Muscle of back (tissue), 13 donors: ENCODE measurements around the gene SPR. TPM values are rescaled to one million over a fixed set of nuclear protein-coding genes. Genes with fewer than 3 reads are reported as not detected.
A peak's percentile ranks its signal among the peaks of the same experiment; 100 is the strongest.

Source experiments
- DNase-seq, 3 donors: peaks; one replicate each; pipeline versions ENCODE4 v3.0.0 to v3.0.0-alpha.2; 2013
- long read RNA-seq, 9 donors: transcript quantifications; one replicate each; lab custom pipeline, GENCODE V29; 2026
- polyA plus RNA-seq, 10 donors: library from polyadenylated mRNA; unstranded; fragments of 120-200 nt; gene quantifications; one replicate each; pipeline ENCODE4 v1.2.1, GENCODE V29; 2013; ENCODE audit not compliant: insufficient read length in 10 of 10

SPR gene
- polyA plus RNA-seq: 1 to 10 TPM; 2.7 to 4.8 (median 3.5) TPM
- long read RNA-seq, donor 1, partial matches to known transcripts: 0 of 3 reads
- long read RNA-seq, donor 1, other reads (novel, unspliced or antisense): 0 of 3 reads
- long read RNA-seq, donor 2, partial matches to known transcripts: 0 of 3 reads
- long read RNA-seq, donor 2, other reads (novel, unspliced or antisense): 0 of 3 reads
- long read RNA-seq, donor 3: 0 reads
- long read RNA-seq, donor 4, partial matches to known transcripts: 0 of 1 reads
- long read RNA-seq, donor 4, other reads (novel, unspliced or antisense): 0 of 1 reads
- long read RNA-seq, donor 5, partial matches to known transcripts: 0 of 1 reads
- long read RNA-seq, donor 5, other reads (novel, unspliced or antisense): 0 of 1 reads
- long read RNA-seq, donor 6, transcript SPR-201 (3 exons, 1,480 nt): major isoform, 5 of 5 reads
- long read RNA-seq, donor 6, partial matches to known transcripts: 0 of 5 reads
- long read RNA-seq, donor 6, other reads (novel, unspliced or antisense): 0 of 5 reads
- long read RNA-seq, donor 7: 0 reads
- long read RNA-seq, donor 8, partial matches to known transcripts: 0 of 1 reads
- long read RNA-seq, donor 8, other reads (novel, unspliced or antisense): 0 of 1 reads
- long read RNA-seq, donor 9: 0 reads

DNA sequence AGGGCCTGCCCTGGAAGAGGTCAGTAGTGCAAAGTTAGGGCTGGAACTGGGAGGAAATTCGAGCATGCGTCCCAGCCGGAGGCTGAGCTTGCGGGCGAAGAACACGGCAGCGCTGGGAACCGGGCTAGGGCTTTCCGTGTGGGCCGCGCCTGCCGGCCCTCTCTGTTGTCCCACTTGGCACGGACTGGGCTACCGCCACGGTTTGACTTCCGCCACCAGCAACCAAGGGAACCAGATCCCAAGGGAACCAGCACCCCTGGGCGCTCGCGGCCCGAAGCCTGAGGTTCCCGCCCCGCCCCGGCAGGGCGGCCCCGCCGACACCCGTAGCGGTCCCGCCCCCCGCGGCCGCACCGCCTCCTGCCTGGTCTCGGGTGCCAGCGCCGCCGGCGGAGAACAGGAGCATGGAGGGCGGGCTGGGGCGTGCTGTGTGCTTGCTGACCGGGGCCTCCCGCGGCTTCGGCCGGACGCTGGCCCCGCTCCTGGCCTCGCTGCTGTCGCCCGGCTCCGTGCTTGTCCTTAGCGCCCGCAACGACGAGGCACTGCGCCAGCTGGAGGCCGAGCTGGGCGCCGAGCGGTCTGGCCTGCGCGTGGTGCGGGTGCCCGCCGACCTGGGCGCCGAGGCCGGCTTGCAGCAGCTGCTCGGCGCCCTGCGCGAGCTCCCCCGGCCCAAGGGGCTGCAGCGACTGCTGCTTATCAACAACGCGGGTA is at the start of gene SPR:
TSS of gene SPR (plus strand) at position 377 of the 708 bp plus-strand sequence. CDS start at position 402, 25 bp downstream.
- peak; percentile 35 to 72 (median 51) for DNase-seq

DNA sequence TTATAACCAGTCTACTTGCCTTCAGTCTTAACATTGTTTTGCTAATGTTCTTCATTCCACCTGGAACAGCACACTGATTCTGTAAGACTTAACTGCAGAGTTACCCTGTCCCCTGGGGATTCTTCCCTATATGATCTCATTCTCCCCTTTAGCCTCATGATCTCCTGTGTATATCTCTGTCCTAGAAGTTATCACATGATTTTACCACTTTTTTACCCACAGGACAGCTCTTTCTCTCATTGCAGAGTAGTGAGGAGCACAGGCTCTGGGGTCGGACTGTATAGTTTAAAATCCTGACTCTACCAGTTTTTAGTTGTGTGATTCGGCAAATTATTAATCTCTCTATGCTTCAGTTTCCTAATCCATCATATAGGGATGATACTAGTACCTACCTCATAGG is 47.1 kb upstream of the SPR start:
- no peak for DNase-seq

DNA sequence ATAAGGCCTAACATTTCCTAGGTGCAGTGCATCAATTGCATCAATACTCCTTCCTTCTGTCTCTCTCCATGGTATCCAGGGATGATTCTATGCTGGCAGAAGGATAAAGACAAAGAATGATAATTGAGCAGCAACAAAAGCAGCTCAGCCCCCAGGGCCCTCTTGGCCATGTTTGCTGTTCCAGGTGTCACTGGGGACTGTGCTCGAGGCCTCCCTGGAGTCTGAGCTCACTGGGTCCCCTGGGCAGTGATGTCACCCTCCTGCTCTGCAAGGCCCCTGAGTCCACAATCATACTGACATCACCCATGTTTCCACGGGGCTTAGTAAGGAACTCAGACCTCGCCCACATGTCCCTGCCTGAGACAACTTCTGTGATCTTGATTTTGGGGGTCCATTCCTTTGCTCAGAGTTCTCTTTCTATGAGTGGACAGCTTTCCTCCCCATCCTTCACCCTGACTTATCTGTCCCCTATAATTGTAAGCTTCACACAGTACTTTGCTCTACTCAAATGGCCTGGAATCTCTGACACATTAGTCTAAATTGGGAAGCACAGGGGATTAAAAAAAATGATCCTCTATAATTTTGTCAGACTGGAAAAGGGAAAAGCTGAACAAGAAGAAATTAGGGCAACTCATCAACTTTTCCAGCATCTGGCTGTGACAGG is 45.6 kb upstream of the SPR start:
- DNase-seq: no peak

DNA sequence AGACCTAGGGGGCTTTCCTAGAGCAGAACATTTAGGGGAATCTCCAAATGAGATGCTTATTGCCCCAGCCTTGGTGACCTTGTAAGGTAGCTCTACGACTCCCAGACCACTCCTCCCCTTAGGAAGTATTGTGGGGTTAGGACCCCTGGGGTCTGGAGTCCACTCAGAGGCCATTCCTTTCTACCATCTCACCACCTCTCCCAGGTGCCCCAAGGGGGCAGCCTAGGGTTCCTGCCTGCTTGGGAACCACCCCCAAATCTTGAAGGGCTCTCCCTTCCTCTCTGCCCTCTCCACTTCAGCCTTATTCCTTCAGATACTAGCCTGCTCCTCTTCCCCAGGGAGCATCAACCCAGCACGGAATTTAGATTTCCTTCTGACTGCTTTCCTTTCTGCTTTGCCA is 43.9 kb upstream of the SPR start:
- no peak for DNase-seq

DNA sequence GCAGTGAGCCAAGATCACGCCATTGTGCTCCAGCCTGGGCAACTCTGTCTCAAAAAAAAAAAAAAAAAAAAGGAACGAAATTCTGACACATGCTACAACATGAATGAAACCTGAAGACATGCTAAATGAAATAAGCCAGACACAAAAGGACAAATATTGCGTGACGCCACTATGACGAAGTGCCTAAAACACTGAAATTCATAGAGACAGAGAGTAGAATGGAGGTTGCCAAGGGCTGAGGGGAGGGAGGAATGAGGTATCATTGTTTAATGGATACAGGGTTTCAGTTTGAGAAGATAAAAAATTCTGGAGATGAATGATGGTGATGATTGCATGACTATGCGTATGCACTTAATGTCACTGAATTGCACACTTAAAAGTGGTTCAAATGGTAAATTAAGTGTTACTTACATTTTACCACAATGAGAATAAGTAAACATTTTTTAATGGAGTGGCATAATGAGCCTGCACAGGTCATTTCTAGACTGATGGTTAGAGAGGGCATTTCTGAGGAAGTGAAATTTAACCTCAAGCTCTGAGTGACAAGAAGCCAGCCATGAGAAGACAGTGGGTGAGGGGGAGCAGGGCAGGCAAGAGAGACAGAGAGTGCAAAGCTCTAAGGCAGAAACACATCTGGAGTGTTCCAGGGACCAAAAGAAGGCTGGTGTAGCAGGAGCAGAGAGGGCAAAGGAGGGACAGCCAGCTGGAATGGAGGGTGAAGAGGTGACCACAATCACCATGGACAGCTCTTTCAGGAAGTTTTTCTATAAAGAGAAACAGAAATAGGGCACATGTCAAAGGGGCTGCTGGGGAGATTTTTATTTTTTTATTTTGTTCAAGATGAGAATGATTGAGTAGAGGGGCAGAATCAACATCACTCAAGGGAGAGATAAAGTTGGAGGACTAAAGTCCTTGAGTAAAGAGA is 40.8 kb upstream of the SPR start:
- no peak for DNase-seq

DNA sequence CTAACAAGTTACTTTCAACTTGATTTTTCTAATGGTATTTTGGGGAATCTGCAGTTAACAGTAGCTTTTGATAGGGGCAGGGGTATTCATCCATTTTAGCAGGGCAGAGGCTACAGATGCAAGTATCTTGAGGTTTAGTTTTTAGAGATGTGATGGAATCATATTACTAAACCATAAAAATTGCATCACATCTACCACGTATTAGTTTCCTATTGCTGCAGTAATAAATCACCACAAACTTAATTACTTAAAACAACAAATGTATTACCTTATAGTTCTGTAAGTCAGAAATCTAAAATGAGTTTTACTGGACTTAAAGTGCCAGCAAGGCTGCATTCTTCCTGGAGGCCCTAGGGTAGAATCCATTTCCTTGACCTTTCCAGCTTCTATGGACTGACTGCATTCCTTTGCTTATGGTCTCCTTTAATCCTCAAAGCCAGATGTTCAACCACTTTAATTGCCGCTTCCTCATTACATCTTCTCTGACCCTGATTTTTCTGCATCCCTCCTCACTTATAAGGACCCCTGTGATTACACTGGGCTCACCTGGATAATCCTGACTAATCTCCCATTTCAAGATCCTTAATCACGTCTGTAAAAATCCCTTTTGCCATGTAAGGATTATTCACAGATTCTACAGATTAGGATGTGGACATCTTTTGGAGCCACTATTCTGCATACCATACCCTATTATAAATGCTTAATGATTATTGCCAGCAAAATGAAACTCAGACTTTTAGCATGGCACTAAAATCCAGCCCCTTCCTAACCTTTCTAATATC is 39.5 kb upstream of the SPR start:
- no peak for DNase-seq

DNA sequence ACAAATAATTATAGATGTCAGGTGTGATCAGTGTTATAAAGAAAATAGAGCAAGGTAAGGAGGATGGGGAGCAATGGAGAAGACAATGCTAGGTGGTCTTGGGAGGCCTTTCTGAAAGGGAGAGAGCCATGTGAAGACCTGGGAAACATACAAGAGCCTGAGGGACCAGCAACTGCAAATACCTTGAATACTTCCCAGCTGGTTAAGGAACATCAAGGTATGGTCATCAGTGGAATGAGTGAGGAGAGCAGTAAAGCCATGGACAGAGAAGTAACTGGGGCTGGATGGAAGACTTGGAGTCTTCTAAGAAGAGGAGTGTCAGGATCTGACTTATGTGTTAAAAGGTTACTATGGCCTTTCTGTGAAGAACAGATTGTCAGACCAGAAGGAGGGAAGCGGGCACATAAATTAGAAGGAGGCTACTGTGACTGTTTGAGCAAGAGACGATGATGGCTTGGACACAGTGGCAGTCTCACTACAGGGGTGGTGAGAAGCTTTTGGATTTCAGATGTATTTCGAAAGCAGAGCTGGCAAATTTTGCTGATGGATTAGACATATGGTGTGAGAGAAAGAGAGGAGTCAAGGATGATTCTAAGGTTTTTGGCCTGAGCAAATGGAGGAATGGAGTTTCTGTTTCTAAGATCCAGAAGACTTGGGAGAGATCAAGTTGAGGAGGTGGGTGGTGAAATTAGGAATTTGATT is 38.6 kb upstream of the SPR start:
- no peak for DNase-seq

DNA sequence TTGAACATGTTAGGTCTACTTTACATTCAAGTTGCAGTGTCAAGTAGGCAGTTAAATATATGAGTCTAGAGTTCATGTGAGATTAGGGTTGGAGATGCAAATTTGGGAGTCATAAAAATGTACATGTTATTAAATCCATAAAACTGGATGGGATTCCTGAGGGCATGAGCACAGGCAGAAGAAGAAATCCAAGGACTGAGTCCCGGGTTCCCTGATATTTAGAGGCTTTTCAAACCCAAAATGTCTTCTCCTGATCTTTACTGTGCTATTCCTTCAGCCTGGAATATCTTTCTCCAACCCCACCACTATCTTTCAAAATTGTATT is 38.1 kb upstream of the SPR start:
- no peak for DNase-seq

DNA sequence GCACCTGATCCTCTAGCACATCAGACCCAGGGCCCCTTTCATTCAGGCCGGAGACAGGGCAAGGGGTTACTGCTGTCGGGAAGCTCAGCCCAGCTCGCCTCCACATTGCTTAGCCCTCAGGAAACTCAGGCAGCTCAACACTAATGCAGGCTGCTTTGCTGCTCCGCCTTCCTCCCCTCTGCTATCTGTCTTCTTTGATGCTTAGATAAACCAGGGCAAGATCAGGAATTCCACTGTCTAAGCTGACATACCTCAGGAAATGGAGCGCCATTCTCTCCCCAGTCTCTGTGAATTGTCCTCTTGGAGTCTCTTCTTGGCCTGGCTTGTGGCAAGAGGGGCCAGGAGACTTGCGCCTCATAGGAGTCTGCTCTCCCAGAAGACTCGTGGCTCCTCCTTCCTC is 35.9 kb upstream of the SPR start:
- DNase-seq: no peak

DNA sequence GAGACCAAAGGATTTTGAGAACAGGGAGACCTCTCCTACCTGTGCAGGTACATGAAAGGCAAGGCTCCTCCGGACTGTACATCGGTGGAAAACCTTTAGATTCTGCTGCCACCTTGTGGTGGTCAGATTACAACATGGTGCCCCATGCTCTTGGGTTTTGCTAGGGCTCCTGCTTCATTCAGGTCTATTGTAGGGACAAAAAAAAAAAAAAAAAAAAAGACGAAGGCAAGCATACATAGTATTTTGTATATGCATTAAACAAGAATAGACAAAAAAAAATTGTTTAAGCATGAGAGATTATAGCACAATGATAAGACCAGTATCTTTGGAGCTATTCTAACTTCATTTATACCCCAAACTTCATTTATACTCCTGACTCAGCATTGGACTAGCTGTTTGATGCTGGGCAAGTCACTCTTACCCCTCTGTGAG is 27.4 kb upstream of the SPR start:
- peak; percentile 18 to 53 (median 35) for DNase-seq

DNA sequence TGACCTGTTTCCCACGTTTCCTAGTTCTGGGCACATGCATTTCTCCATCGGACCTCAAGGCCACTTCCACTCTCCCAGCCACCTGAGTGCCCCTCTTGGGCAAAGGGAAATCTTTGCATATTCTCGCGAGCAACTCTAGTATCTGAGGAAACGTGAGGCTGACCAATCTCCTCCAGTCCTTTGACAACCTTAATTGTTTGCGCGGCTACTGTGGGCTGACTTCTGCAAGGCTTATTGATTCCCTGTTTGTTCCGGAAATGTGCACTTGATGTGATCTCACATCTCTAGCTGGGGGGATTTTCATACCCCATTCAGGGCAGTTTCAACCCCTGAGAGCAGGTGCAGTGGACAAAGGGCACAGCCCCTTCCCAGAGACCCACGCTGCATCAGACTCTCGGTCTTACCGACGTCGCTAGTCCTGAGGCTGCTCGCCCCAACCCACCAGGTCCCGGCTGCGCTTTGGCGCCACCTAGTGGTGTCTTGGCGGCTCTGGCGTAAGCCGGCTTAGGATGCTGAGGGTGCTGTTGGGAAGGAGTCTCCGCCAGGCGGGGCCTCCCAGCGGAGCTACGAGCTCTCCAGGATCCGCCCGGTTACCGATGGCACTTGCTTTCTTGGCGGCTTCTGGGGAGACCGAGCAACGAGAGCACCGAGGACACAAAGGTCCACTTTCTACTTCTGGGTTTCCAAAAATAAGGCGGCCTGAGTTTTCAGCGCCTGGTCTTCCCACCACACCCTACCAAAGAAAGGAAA is 24.8 kb upstream of the SPR start:
- DNase-seq: peak; percentile 82 to 93 (median 91)

DNA sequence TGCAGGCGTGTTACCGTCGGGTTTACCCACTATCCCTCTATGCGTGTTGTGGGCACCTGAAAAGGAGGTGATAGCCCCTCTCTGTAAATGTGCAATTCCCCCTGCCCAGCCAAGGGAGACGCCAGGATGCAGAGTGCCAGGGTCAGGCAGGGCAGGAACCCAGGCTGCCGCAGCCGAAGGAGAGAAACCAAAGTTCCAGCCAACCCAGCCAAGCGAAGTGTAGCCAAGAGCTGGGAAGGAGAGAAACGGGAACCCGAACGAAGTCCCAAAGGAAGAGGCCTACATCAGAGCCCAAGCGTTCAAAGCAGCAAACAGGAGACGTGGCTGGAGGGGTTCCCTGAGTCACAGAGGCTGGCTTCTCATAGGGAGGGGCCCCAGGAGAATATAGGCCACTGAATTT is 24.2 kb upstream of the SPR start:
- no peak for DNase-seq

DNA sequence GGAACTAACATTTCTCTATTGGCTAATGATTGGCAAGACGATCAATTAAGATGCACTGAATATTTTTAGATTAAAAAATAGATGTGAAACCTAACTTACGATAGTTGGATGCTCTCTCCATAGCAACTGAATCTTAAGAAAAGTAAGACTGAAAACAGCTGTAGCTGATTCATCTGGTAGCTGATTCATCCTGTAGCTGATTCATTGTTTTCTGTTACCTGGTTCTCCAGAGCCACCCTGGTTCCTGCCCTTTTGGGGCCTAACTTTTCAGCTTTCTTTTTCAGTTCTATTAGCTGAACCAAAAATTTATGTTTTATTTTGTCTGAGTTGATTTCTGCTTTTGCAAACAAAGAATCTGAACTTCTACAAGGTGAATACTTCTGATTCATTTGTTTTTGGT is 22.7 kb upstream of the SPR start:
- DNase-seq: no peak

DNA sequence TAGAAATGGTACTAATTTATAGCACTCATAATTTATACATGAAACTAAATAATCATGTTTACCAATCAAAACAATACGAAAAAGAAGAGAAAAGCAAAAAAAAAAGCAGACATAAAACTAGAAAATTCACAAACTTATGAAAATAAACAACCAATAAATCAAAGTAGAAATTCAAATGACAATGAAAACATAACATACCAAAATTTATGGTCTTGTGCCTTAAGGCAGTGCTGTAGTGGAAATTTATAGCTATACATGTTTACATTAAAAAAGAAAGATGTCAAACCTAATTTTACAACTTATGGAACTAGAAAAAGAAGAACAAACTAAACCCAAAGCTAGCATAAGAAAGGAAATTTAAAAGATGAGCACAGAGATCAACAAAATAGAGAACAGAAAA is 16.1 kb upstream of the SPR start:
- DNase-seq: no peak

DNA sequence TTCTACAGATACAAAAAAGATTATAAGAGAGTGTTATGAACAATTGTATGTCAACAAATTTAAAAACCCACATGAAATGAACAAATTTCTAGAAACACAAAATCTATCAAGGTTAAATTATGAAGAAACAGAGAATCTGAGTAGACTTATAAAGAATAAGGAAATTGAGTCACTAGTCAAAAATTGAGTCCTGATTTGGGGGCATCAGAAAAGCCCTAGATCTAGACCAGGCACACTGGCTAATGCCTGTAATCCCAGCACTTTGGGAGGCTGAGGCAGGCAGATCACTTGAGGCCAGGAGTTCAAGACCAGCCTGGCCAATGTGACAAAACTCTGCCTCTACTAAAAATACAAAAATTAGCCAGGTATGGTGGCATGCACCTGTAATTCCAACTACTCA is 15.3 kb upstream of the SPR start:
- DNase-seq: no peak

DNA sequence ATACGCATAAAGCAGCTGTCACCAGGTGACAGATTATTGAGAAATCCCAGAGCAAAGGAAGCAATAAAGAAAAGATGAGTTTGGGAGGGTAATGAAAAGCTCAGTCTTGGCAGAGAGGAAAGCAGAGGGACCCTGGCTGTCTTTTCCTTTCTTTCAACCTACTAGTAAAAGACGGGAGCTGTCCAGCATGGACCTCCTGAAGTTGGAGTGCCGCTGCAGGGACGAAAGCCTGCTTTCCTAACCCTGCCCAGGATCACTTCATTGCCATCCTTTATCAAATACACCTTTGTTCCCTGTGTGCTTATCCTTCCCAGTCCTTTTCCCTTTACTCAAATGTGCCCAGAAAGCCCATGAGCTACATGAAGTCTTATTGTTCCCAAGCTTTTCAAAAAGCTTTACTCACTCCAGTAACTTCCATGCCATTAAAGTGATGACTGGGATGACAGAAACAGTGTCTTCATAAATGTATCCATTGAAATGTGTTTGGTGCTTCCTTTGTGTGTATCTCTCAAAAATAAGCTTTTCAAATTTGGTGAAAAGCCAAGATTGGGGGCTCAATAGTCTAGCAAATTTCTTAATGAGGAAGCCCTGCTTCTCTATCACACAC is 3.7 kb upstream of the SPR start:
- peak; percentile 31 to 72 (median 61) for DNase-seq

DNA sequence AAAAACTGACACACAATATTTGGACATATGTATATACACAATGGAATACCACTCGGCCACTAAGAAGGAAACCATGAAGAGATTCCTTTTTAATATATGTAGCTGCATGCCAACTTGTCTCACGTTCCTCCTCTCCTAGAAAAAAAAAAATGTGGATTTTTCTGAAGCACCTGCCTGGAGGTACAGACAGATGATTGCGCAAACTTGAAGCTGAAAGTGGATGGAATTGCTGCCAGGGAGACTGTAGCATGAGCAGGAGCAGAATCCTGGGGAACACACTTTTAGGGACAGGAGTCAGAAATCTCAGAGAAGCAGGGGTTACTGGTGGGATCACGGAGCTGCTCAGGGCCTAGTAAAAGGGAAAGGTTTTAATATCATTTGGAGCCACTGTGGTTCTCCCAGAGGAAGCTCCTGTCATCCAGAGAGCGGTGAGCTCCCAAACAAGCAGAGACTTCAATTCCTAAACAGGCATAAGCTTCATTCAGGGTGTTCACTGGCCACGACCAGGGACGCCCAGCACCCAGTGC is 640 bp upstream of the SPR start:
- no peak for DNase-seq

DNA sequence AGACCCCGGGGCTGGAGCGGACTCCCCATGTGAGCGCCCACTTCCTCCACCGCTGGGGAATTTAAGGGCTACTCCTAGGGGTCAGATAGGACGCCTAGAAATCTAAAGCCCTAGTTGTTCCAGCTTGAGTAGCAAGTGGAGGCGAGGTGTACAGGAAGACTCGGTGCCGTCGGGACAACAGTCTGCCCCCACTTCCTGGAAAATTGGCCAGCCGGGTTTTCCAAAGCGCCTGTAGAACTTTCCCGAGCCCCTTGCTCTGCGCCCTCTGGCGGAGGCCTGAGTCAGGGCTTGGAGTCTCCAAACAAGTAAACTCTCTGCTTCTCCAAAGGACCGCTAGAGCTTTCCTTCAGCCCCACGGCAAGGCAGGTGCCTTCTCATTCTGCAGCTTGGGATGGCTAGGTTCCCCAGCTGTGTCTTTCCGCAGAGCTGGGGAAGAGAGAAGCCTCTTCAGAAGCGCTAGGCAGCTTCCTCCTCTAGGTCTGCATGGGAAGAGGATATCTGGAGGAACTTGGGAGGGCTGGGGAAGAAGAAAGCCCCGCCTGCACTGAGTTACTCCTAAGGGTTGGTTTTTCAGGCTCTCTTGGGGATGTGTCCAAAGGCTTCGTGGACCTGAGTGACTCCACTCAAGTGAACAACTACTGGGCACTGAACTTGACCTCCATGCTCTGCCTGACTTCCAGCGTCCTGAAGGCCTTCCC is 681 bp downstream of the SPR start:
- peak; percentile 80 to 92 (median 87) for DNase-seq
